GM04504 (cell line): ENCODE results near the gene FAH.
"Not testable (repeated sequence)": the region's sequence is repeated elsewhere in the genome, so short reads cannot be mapped to it uniquely, and the experiment has no call there.

Experiments used
- DNase-seq: peaks from one replicate; pipeline ENCODE4 v3.0.0-alpha.2; 2012; ENCODE audit warnings: low read depth

FAH gene

DNA sequence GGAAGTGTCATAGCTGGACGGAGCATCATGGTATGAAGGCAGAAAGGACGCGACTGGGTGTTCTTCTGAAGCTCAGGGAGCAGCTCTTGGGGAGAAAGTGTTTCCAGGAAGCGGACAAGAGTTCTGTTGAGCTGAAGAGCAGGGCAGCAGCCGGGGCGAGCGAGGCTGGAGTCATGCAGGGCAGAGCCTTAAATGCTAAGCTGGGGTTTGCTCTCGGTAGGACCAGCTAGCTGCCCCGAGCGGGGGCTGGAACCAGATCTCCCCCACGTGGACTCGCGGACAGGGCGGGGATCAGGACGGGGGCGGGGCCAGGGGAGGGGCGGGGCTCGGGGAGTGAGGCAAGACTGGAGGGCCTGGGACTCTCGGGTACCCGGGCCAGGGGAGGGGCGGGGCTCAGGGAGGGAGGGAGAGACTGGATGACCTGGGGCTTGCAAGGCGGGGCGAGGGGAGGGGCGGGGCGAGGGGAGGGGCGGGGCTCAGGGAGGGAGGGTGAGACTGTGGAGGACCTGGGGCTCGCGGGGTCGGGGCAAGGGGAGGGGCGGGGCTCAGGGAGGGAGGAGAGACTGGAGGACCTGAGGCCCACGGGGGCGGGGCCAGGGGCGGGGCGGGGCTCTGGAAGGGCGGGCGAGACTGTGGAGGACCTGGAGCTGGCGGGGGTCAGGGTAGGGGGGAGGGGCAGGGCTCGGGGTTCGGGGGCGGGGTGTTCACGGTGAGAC is 461 bp upstream of the FAH start:
- peak; percentile 88 for DNase-seq

DNA sequence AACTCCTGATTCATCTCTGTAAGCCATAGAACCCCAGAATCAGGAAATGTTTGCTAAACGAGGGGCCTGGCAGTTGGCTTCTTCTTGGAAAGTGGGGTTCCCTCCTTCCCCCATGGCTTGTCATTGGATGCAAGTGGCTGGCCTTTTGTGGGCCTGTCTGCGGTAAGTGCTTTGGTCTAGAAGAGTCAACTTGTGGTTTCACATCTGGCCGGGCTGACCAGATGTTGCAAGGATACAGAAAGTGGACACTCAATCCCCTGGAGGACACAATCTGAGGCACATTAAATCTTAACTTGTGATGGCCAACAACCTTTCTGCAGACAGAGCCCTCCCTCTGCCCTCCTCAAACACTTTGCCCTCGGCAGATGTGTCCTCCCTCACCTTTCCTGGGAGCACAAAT is 1.1 kb downstream of the FAH start:
- DNase-seq, result no peak

DNA sequence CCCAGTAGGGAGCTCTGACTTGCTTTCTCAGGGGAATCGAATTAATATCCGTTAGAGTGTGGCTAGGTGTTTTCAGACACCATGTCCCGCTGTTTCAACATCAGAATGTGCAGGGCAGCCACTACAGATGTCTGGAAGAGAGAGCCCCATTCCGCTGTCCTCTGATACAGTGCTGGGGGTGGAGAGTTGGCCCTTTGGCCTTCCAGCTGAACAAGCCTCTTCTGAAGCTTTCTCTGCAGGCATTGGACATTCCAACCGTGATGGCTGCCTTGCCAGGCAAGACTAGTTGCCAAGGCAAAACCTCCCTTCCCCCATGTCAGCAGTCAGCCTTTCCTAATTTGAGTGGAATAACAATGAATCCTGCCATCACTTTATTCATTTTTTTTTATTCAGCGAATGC is 1.5 kb downstream of the FAH start:
- DNase-seq, result no peak

DNA sequence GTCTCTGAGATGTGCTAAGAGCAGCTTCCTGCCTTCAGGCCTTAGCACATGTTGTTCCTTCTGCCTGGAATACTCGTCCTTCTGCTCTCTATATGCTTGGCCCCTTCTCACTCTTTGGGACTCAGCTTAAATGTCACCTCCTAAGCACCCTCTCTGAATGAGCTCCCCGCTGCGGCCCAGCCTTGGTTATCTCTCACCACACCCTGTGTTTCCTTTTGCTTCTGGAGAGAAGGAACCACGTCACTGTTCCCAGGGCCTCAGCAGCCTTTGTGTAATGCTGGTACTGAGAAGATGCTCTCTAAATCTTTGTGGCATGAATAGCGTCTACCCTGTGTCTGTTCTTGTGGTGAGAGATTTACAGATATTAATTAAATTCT is 2.2 kb downstream of the FAH start:
- DNase-seq, result no peak

DNA sequence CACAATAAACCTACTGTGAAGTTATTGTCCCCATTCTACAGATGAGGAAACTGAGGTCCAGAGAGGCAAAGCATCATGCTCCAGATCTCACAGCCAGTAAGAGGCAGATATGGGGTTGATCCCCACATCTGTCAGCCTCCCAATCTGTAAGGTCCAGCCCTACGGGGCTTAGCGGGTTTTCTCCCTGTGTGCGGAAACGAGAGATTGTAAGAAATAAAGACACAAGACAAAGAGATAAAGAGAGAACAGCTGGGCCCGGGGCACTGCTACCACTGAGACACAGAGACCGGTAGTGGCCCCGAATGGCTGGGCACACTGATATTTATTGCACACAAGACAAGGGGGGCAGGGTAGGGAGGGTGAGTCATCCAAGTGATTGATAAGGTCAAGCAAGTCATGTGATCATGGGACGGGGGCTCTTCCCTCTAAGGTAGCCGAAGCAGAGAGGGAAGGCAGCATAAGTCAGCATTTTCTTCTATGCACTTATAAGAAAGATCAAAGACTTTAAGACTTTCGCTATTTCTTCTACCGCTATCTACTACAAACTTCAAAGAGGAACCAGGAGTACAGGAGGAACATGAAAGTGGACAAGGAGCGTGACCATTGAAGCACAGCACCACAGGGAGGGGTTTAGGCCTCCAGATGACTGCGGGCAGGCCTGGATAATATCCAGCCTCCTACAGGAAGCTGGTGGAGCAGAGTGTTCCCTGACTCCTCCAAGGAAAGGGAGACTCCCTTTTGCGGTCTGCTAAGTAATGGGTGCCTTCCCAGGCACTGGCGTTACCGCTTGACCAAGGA is 2.8 kb downstream of the FAH start:
- not testable (repeated sequence) for DNase-seq

DNA sequence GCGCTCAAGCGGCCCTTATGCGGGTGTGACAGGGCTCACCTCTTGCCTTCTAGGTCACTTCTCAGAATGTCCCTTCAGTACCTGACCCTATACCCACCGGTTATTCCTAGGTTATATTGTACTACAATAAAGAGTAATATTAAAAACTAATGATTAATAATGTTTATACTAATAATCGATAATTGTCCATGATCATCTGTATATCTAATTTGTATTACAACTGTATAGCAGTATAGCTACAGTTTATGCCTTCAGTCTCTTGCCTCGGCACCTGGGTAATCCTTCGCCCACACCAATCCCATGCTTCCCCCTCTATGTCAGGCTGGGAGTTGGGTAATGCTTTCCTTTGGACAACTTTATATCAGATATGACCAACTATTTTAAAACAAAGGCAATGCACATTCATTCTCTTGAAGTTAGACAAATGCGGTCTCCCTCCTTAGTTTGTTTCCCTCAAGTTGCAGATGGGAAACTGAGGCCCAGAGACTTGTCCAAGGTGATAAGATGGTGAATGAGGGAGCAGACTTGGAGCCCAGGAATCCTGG is 3.4 kb downstream of the FAH start:
- no peak for DNase-seq

DNA sequence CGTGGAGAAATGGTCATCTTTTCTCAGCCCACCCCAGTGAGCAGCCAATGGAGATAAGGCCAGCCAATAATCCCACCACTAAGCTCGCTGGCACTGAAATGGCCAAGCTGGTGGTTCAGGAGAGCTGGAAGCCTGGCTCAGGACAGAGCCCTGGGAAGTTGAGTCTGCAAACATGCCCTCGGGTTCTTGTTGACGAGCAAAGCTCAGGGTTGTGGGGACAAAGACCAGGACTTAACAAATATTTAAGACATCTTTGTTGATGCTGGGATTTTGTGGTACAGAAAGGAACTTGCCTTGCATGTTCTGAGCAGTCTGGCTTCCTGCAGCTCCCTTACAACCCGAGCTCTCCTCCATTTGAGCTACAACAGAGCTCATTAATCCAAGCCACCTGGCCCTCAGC is 4.4 kb downstream of the FAH start:
- DNase-seq, result no peak

DNA sequence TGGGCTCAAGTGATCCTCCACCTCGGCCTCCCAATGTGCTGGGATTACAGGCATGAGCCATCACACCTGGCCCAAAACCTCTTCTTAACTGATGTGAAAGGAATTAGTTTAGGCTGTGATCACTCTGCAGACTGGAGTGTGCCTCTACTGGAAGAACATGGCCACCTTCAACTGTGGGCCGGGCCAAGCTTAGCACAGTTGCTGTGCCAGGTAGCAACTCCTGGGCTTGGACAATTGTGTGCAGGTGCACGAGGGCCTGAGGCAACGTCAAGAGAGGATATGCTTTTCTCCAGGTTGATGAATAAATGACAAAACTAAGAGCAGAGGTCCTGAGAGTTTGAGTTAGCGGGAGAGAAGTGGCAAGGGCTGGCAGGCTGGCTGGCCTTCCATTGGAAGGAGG is 6.5 kb downstream of the FAH start:
- no peak for DNase-seq

DNA sequence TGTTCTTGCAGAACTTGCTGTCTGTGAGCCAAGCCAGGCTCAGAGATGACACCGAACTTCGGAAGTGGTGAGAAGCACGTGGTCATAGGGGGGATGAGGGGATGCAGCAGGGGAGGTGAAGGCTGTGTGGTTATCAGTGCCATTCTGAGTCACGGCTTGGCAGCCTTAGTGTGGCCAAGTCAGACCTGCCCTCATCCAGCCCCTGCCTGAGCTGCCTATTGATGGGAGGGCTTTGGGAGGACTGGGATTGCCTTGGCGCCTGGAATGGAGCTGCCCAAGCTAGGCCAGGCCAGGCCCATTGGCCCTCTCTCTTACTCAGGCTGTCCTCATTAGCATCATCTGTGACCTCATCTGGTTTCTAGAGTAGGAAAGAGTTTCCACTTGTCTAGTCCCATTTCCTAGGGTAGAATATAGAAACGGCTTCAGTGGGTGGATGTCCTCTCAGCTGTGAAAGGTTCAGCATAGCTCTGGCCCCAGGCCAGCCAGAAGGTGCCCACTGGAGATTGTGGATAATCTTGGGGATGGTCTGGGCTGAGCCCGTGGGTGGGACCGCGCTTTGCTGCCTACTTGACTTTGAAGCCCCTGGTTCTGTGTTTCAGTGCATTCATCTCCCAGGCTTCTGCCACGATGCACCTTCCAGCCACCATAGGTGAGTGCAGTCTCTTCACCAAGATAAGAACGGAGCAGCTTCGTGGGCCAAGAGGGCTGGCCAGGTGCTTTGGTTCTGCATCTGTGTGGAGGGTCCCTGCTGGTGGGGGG is 7.2 kb downstream of the FAH start:
- no peak for DNase-seq

DNA sequence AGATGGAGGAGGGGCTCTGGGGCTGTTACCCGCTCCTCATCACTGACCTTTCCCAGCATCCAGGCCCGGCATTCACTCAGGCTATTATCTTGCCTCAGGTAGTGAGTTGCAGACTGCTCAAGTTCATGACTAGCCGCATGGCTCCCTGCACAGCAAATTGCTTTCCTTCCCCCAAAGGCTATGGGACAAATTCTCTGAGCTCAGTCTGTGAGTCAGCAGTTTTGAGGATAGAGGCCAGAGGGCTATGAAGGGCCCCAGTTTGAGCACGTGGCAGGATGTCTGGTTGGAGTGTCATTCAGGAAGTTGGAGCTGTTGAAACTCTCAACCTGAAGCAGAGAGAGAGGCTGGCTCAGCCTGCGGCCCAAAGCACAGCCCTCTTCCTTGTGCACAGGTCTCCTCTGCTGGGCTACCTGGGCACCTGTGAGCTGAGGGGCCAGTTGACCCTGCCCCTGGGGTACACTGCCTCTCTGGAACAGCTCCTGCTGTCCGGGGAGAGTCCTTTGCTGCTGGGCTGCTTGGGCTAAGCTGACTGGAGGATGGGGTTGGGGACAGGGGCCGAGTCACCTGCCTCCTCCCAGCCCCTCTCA is 7.9 kb downstream of the FAH start:
- peak; percentile 88 for DNase-seq

DNA sequence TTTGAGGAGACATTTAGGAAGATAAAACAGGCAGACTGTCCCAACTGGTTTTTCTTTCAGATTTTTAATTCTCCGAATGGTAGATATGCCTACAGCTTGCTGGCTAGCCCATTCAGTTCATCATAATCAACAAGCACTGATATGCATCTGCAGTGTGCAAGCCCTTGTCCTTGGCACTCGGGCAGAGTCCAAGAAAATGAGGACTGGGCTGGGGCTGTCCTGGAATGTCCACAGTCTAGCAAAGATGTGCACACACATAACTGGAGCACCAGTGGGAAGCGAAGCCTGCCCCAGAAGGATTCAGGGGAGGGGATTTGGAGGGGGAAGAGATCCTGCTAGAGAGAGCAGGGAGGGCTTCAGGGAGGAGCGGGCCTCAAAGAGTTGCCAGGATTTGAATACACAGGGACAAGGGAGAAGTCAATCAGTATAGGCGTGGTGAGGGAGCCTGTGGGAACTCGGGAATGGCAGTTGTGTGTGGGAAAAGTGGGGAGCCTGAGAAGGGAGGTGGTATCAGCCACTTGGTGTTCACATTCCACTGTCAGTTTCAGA is 8.7 kb downstream of the FAH start:
- DNase-seq, result no peak

DNA sequence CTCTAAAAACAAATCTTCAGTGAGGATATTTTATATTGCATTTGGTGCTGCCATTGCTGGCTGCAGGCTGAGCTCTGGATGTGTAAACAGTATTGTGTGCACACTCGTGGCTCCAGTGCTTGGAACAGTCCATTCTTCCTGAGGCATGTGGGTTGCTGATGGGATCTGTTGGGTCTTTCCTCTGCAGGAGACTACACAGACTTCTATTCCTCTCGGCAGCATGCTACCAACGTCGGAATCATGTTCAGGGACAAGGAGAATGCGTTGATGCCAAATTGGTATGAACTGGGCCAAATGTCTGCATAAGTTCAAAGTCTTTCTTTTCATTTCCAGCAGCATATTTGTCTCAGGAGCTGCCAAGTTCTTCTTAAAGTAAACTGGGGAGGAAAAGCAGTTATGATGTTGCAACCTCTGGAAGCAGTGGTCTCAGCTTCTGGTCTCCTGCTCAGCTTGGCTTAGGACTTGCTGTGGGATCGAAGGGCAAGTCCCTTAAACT is 9.3 kb downstream of the FAH start:
- no peak for DNase-seq

DNA sequence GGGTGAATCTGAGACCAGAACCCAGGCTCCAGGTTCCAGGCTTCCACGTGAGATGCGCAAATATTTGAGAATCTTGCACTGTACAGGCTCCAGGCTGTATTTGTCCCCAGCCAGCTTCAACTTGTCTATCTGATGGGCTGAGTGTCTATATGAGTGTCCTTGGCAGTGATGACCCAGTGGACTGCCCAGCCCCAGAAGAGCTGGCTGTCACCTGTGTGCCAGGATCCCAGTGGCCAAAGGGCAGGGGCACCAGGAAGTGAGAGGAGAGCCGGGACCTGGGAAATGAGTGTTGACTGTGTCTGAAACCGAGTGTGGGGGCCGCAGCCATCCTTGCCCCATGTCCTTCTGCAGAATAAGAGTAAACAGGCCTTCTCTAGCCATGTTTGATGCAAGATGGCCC is 10.4 kb downstream of the FAH start:
- DNase-seq, result no peak

DNA sequence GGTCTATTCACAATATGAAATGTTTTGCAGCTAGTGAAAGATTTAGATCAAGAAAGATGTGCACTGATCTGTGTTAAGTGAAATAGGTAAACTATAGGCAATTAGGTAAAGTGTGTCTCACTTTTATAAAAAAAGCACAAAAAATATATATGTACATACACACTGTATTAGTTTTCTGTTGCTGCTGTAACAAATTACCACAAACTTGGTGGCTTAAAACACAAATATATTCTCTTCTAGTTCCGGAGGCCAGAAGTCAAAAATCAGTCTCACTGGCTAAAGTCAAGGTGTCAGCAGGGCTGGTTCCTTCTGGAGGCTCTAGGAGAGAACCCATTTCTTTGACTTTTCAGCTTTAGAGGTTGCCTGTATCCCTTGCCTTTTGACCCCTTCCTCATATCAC is 11.1 kb downstream of the FAH start:
- DNase-seq, result no peak

DNA sequence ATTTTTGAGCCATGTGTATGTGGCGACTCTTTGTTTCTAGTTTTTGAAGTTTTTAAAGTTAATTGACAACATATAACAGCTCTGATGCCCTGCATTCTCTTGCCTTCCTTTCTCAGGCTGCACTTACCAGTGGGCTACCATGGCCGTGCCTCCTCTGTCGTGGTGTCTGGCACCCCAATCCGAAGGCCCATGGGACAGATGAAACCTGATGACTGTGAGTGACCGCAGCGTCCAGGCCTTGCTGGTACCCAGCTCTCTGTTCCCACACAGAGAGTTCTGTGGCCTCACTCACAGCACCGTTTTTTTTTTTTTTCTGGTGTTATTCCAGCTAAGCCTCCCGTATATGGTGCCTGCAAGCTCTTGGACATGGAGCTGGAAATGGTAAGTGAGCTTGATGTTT is 15.1 kb downstream of the FAH start:
- no peak for DNase-seq

DNA sequence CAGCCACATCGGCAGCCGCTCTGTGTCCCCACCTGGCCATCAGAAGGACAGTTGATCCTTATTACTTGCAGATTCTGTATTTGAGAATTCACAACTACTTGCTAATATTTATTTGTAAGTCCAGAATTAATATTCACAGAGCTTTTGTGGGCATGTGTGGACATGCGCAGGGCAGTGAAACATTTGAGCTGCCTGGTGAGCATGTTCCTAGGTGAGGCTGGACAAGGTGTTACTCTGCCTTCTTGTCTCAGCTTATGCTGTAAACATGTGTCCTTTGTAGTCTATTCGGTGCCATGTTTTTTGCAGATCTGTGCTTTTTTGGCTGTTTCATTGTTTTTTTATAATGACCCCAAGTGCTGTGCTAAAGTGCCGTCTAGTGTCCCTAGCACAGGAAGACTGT is 15.6 kb downstream of the FAH start:
- DNase-seq, result no peak

DNA sequence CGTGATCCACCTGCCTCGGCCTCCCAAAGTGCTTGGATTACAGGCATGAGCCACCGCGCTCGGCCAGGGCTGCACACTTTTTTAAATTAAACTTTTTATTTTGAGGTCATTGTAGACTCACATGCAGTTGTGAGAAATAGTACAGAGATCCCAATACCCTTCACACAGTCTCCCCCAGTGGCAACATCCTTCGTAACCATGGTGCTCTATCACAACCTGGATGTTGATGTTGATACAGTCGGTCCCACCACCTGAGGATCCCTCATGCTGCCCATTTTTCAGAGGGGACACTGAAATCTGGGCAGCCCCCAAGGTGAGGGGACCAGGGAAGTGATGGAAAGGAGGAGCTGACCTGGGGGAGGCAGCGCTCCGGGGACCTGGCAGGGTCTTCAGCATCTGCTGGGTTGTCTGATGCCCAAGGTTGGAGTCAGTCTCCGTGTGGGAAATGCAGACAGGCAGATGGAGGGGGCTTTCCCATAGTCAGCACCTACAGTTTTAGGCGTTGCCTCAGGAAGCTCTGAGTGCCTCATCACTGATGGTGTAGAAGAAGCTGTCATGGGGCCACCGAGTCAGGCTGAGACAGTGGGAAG is 17.1 kb downstream of the FAH start:
- no peak for DNase-seq

DNA sequence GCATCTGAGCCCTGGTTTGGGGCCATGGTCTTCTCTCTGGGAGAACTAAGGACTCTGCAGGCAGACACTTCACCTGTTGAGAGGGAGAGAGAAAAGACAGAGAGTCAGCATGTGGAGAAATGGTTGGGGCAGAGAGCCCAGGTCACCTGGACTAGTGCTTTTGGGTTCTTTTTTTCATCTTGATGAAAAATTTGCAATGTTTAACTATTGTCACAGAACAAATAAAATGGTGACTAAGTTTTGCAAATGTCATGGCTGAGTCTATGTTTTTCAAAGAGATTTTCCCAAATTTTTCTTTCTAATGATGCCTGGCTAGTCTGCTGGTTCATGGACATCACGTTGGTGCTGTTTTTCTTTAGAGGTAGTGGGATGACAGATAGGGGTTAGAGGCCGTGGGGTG is 17.8 kb downstream of the FAH start:
- DNase-seq, result no peak

DNA sequence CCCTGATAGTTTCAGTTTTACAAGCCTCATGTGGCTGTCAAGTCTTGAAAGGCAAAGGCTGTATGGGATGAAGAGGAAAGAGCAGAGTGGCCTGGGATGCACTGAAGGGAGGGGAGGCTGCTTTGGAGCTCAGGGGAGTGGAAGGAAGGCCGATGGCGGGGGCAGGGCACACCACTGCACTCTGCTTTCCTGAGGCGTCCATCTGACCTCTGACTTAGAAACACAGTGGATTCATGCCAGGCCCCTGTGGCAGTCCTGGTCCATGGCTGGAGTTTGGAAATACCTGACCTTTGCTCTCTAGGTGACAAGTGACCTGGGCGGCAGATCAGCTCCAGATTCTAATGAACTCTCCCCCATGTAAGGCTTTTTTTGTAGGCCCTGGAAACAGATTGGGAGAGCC is 19.0 kb downstream of the FAH start:
- no peak for DNase-seq

DNA sequence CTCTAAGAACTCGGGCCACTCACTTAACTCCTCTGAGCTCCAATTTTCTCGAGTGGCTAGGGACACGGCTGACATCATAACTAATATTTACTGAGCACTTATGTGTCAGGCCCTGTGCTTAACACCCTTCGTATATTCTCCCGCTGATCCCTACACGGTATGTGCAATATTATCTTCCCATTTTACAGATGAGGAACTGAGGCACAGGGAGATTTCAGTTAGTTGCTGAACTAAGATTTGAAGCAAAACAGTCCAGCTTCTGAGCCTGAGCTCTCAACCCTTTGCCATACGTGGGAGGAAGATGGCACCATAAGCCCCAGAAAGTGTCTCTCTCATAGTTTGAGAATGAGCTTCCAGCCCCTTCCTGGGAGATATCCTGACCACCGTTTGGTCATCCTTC is 19.6 kb downstream of the FAH start:
- no peak for DNase-seq

DNA sequence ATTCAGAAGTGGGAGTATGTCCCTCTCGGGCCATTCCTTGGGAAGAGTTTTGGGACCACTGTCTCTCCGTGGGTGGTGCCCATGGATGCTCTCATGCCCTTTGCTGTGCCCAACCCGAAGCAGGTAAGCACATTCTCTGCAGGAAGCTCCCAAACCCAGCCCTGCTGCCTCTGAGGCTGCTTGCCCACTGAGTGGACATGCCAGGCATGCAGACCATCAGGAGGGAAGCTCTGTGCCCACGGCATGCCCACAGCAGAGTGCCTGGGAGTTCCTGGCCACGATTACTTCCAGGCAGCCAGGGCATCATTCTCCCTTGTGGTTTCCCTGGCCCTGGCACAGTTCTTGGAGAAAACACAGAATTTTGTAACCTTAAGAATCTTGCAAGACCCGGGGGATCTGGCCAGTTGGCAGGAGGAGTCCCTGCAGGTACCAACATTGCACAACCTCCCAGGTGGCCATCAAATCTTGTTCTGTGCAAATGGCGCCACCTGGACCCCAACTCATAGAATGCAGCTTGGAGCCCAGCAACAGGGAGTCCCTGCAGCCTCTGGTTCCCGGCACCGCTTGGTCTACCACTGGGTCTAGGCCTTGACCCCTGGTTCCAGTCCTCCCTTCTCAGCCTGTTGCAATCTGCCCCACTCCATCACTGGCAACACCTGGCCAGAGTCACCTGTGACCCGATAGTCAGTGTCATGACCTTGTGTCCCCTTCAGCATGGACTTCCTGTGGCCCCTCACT is 20.4 kb downstream of the FAH start:
- no peak for DNase-seq
